NCI-H1930 (cell line): Measurements from ENCODE around the gene ADH5.
"Not testable (repeated sequence)": the region's sequence is repeated elsewhere in the genome, so short reads cannot be mapped to it uniquely, and the experiment has no call there.

Source experiments
- DNase-seq, 2 experiments: peaks; one replicate each; lab custom pipeline; 2025; lab: John Stamatoyannopoulos, UW

Gene ADH5

GRCh38 chr4:99088481-99089365 is at the start of gene ADH5:
ADH5 (minus strand) TSS chr4:99088788; CDS start chr4:99088700, 88 bp downstream.
- DNase-seq: peak; percentile 56 to 77

- no peak for DNase-seq
Observed at GRCh38 chr4:99136329-99136728, 47.7 kb upstream of the ADH5 start.

GRCh38 chr4:99135541-99136162 is 47.1 kb upstream of the ADH5 start:
- DNase-seq: no peak

GRCh38 chr4:99134586-99134985 is 46.0 kb upstream of the ADH5 start:
- DNase-seq: no peak

- no peak for DNase-seq
Observed at GRCh38 chr4:99131378-99131777, 42.8 kb upstream of the ADH5 start.

GRCh38 chr4:99126376-99126775 is 37.8 kb upstream of the ADH5 start:
- DNase-seq: no peak

- DNase-seq: no peak
Observed at GRCh38 chr4:99121008-99121407, 32.4 kb upstream of the ADH5 start.

GRCh38 chr4:99120501-99120900 is 31.9 kb upstream of the ADH5 start:
- no peak for DNase-seq

GRCh38 chr4:99117876-99118693 is 29.5 kb upstream of the ADH5 start:
- no peak for DNase-seq

- DNase-seq: not testable (repeated sequence)
Observed at GRCh38 chr4:99117122-99117841, 28.7 kb upstream of the ADH5 start.

GRCh38 chr4:99109286-99109685 is 20.7 kb upstream of the ADH5 start:
- DNase-seq: not testable (repeated sequence)

GRCh38 chr4:99104153-99104552 is 15.6 kb upstream of the ADH5 start:
- DNase-seq: no peak

- no peak for DNase-seq
Observed at GRCh38 chr4:99103166-99103565, 14.6 kb upstream of the ADH5 start.

- DNase-seq: no peak
Observed at GRCh38 chr4:99102634-99103033, 14.0 kb upstream of the ADH5 start.

- no peak for DNase-seq
Observed at GRCh38 chr4:99100876-99101275, 12.3 kb upstream of the ADH5 start.

- DNase-seq: not testable (repeated sequence)
Observed at GRCh38 chr4:99099814-99100213, 11.2 kb upstream of the ADH5 start.

- DNase-seq: no peak
Observed at GRCh38 chr4:99099311-99099710, 10.7 kb upstream of the ADH5 start.

- not testable (repeated sequence) for DNase-seq
Observed at GRCh38 chr4:99091841-99092240, 3.3 kb upstream of the ADH5 start.

- no peak for DNase-seq
Observed at GRCh38 chr4:99091216-99091575, 2.6 kb upstream of the ADH5 start.

- DNase-seq: no peak
Observed at GRCh38 chr4:99090481-99091215, 2.1 kb upstream of the ADH5 start.

GRCh38 chr4:99088023-99088449 is 552 bp downstream of the ADH5 start:
- no peak for DNase-seq
